SK-N-SH treated with all-trans-retinoic acid at 6 μM for 48 hours (cell line): Measurements from ENCODE around the gene PDF.

Experiments
- BACH2 ChIP-seq: fragments of 250-450 bp; sonication (Bioruptor Pico); IDR thresholded peaks from 2 replicates; pipeline ENCODE4 v1.9.0; 2021; ENCODE audit warnings: mild to moderate bottlenecking, borderline replicate concordance
- PATZ1 ChIP-seq: fragments of 250-450 bp; sonication (Bioruptor Pico); IDR thresholded peaks from 2 replicates; pipeline ENCODE4 v1.8.0; 2020; ENCODE audit warnings: mild to moderate bottlenecking, moderate library complexity, borderline replicate concordance
- ZFP3 ChIP-seq: fragments of 250-450 bp; sonication (Bioruptor Pico); IDR thresholded peaks from 2 replicates; pipeline ENCODE4 v1.5.0; 2020; ENCODE audit warnings: mild to moderate bottlenecking, moderate library complexity

- no peak for TF ChIP-seq BACH2 (CRISPR knock-in tag)
- no peak for TF ChIP-seq ZFP3
- TF ChIP-seq PATZ1 = no peak
Observed at GRCh38 chr16:69315486-69316311, 14.7 kb downstream of the PDF start.
